ENCODE results near the gene BSND.

BSND gene

DNA sequence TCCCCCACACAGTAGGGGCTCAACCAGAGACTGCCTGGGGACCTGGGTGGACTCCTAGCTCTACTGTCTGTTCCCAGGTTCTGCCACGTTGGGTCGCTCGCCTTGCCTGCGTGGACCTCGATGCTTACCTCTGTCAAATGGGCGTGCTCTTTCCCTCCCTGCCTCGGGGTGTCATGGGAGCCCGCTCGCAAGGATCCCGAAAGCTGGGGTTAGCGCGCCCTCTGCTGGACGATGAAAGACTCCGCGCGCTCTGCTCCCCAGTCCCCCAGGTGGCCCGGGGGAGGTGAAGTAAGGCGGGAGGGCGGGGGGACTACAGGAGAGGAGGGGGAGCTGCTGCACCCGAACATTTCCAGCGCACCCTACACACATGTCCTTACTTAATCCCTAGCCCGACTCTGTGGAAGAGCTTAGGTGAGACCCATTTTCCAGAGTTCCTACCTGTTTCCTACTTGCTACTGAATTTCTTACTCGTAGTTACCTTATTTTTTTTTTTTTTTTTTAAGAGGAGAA lies 2.3 kb upstream of the BSND start:
- H3K4me3 ChIP-seq (ENCODE audit: low read length), result no peak overlapping the region
- DNase-seq (ENCODE audit: low read depth), result peak; percentile 71
- peak; percentile 77 for TF ChIP-seq CTCF (IDR thresholded peaks at IDR 0.05; ENCODE audit: insufficient read depth, low read depth, low read length, missing control alignments)

DNA sequence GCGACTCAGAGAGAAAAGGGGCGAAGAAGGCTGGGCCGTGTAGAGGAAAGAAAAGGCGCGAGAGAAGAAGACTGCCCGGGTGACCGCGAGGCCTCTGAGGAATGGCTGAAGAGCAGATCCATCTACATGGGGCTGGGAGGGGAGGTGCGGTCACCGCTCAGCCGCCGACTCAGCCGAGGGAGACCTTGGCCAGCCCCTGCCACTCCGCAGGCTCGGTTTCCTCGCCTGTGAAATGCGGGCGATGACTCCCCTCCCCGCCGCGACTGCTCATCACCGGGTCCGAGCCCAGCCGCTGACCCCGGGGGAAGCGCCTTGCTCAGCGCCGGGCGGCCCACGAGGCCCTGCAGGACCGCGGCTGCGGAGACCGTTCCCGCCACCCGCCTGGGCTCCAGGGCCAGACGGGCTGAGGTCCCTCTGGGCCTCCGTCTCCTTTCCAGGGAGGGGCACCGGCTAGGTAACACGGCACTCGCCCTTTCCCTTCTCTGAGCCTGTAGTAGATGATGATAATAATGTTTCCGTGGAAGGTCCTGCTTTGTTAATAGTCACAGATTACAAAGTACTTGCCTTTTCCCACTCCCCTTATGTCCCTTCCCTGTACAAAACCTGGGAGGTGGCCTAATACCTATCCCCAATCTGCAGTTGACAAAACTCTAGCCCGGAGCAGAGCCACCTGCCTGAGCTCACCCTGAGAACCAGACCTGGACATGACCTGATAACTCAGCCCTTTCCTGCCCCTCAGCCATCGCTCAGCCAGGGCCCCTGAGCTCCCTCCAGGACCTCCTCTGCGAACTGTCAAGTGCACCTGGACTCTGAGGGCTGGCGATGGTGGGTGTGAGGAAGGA lies 1.6 kb upstream of the BSND start:
- peak; percentile 15 for DNase-seq (ENCODE audit: low read depth)
- H3K4me3 ChIP-seq (ENCODE audit: low read length), result no peak overlapping the region
- no peak for TF ChIP-seq CTCF (IDR thresholded peaks at IDR 0.05; ENCODE audit: insufficient read depth, low read depth, low read length, missing control alignments)

- no peak for TF ChIP-seq CTCF (IDR thresholded peaks at IDR 0.05; ENCODE audit: insufficient read depth, low read depth, low read length, missing control alignments)
- no peak overlapping the region for H3K4me3 ChIP-seq (ENCODE audit: low read length)
- DNase-seq (ENCODE audit: low read depth), result no peak
These were observed 1.1 kb upstream of the BSND start for GRCh38 chr1:54997711-54997986.

DNA sequence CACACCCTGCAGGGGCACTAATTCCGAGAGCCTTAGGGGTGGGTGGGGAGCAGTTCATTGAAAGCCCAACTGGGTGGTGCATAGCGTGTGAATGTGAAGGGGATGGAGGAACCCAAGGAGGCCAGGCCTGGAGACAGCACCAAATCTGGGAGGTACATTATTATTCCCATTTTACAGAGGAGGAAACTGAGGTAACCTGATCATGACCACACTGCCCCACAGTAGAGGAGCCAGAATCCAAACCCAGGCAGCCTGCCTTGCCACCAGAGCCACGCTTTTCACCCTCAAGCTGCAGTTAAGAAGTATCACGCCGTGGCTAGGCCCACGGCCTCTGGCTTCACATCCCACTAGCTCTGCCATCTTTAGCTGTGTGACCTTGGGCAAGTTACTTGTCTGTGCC lies 633 bp upstream of the BSND start:
- no peak for DNase-seq (ENCODE audit: low read depth)
- no peak overlapping the region for H3K4me3 ChIP-seq (ENCODE audit: low read length)
- no peak for TF ChIP-seq CTCF (IDR thresholded peaks at IDR 0.05; ENCODE audit: insufficient read depth, low read depth, low read length, missing control alignments)

GRCh38 chr1:55000110-55001085 lies 1.7 kb downstream of the BSND start:
- no peak overlapping the region for H3K4me3 ChIP-seq (ENCODE audit: low read length)
- no peak for TF ChIP-seq CTCF (IDR thresholded peaks at IDR 0.05; ENCODE audit: insufficient read depth, low read depth, low read length, missing control alignments)
- no peak for DNase-seq (ENCODE audit: low read depth)

DNA sequence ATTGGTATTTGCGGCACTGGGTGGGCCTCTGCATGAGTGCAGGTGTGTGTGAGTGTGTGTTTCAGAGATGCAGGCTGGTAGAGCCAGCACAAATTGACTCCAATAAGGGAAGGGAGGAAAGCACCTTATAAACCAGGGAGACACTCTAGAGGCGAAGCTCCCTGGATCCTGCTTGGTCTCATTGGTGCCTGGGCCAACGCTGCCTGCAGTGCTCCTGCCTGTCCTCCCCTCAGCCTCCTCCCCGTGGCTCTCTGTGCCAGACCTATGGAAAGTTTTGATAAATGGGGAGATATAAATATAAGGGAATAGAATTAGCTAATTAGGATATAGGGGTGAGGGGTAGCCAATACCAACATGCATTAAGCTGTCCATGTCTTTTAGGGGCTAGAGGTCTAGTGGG lies 2.6 kb downstream of the BSND start:
- TF ChIP-seq CTCF (IDR thresholded peaks at IDR 0.05; ENCODE audit: insufficient read depth, low read depth, low read length, missing control alignments), result no peak
- no peak overlapping the region for H3K4me3 ChIP-seq (ENCODE audit: low read length)
- no peak for DNase-seq (ENCODE audit: low read depth)

Measured in epithelial cell of esophagus (primary cell).